ENCODE measurements around the gene GPC5.

GPC5 gene

DNA sequence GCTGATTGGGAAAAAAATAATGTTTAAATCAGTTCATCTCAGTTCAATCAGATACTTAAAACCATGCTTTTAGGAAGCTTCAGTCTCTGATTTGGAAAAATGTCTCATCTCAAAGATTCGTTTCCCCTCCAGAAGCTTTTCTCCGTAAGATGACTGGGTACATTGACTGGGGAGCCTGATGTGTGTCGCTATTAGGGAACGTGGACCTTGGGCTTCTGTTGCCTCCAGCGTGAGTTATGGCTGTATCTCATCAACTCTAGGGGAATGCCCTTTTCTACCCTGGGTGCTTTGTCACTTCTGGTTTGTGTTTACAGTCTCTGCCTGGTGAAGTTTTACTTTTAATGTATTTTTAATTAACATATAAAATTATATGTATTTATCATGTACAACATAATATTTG is 1192.7 kb downstream of the GPC5 start:
- intact Hi-C loops (cut with DNase I; ENCODE audit: low total_unique reads), result no loop called here

DNA sequence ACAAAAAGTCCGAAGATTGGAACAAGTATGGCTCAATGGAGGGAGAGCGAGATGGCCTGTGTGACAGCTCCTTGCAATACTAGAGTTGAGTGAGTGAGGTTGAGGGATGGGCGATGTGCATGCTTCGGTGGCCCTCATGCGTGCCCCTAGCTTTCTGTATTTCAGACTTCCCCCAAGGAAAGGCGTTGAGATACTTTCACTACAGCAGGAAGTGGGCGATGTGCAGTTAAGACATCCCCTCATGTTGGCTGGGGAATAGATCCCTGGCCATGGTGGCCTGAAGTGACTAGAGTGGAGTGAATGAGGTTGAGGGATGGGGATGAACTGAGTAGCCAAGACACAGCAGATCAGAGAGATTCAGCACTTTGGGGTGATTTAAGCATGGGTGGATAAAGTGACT is 1194.3 kb downstream of the GPC5 start:
- intact Hi-C loops (cut with DNase I; ENCODE audit: low total_unique reads), result no loop called here
- H3K36me3 ChIP-seq, result no peaks in the 10 kb centered on the region
- H3K27ac ChIP-seq, result no peak overlapping the region
- no peaks in the 10 kb centered on the region for H3K4me1 ChIP-seq
- H3K9me3 ChIP-seq, result no peaks in the 10 kb centered on the region
- TF ChIP-seq, protein P1, sequence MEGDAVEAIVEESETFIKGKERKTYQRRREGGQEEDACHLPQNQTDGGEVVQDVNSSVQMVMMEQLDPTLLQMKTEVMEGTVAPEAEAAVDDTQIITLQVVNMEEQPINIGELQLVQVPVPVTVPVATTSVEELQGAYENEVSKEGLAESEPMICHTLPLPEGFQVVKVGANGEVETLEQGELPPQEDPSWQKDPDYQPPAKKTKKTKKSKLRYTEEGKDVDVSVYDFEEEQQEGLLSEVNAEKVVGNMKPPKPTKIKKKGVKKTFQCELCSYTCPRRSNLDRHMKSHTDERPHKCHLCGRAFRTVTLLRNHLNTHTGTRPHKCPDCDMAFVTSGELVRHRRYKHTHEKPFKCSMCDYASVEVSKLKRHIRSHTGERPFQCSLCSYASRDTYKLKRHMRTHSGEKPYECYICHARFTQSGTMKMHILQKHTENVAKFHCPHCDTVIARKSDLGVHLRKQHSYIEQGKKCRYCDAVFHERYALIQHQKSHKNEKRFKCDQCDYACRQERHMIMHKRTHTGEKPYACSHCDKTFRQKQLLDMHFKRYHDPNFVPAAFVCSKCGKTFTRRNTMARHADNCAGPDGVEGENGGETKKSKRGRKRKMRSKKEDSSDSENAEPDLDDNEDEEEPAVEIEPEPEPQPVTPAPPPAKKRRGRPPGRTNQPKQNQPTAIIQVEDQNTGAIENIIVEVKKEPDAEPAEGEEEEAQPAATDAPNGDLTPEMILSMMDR (IDR thresholded peaks at IDR 0.05), result no peak
- no peaks in the 10 kb centered on the region for H3K27me3 ChIP-seq
- DNase-seq, result no peak
- no peak overlapping the region for H3K4me3 ChIP-seq

More for the DNA sequence above, 1192.7 kb downstream of the GPC5 start:
- DNase-seq, result no peak
- H3K36me3 ChIP-seq, result no peaks in the 10 kb centered on the region
- no peaks in the 10 kb centered on the region for H3K27me3 ChIP-seq
- no peak overlapping the region for H3K27ac ChIP-seq
- H3K4me1 ChIP-seq, result no peaks in the 10 kb centered on the region
- TF ChIP-seq, protein P1 (IDR thresholded peaks at IDR 0.05), result no peak
- H3K9me3 ChIP-seq, result no peaks in the 10 kb centered on the region
- no peak overlapping the region for H3K4me3 ChIP-seq

DNA sequence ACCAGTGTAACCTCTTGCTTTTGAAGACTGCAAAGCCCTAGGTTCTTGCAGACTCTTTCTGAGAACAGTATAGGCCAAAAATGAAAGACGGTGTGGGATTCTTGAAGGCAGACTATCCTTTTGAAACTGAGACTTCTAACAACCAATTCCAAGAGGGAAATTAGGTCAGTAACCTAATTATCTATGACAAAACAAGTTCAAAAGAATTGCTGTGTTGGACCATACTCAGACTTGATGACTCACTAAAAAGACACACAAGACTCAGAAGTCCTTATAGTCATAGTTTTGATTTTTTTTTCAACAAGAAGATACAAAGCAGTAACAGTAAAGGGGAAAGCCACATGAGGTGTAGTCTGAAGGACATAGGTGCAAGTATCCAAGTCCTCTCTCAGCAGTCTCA is 1204.1 kb downstream of the GPC5 start:
- Histone ChIP-seq H3K36me3 (no peaks in the 10 kb centered on the region), H3K27me3 (no peaks in the 10 kb centered on the region), H3K9me3 (no peaks in the 10 kb centered on the region), H3K27ac (no peak overlapping the region), H3K4me1 (no peaks in the 10 kb centered on the region), H3K4me3 (no peak overlapping the region)
- intact Hi-C loops (cut with DNase I; ENCODE audit: low total_unique reads), result no loop called here
- TF ChIP-seq, protein P1 (IDR thresholded peaks at IDR 0.05), result no peak
- DNase-seq, result no peak

DNA sequence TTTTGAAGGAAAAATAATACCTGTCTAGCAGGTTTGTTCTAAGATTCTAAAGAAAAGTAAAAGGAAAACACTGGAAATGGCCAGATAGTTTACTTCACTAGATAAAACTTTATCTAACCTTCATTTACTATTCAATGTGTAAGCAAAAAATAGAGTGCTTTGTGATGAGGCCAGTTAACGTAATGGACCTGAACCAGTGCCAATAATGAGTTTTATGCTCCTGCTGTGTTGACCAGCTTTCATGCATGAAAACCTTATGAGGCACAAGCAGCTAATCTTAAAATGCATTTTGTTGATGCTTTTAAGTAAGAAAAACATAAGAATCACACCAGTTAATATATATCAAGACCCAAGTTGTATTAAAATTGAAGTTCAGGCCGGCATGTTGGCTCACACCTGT is 1211.0 kb downstream of the GPC5 start:
- TF ChIP-seq, protein P1 (IDR thresholded peaks at IDR 0.05), result no peak
- Histone ChIP-seq H3K4me1 (peaks cover 0 to 8% (median 0%) of the 10 kb centered on the region in 4 donors), H3K36me3 (no peaks in the 10 kb centered on the region), H3K27me3 (no peaks in the 10 kb centered on the region), H3K27ac (no peak overlapping the region), H3K4me3 (no peak overlapping the region), H3K9me3 (no peaks in the 10 kb centered on the region)
- intact Hi-C loops (cut with DNase I; ENCODE audit: low total_unique reads), result no loop called here
- DNase-seq, result no peak

DNA sequence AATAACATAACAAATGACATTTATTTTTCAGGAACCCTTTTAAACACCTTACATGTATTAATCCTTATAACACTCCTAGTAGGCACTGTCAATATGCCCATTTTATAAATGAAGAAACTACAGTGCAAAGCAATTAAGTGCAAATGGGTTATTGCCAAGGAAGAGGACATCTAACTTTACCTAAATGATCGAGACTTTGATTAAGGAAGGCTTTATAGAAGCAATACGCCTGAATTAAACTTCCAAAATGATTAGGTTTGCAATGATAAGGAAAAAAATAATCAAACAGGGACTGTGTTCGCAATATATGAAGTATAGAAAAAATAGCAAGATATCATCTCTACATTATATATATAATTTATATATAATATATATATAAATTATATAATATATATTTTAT is 1214.5 kb downstream of the GPC5 start:
- TF ChIP-seq, protein P1 (IDR thresholded peaks at IDR 0.05), result no peak
- no peak for DNase-seq
- Histone ChIP-seq H3K36me3 (no peaks in the 10 kb centered on the region), H3K4me1 (peaks cover 0 to 8% (median 0%) of the 10 kb centered on the region in 4 donors), H3K27ac (no peak overlapping the region), H3K9me3 (no peaks in the 10 kb centered on the region), H3K4me3 (no peak overlapping the region), H3K27me3 (no peaks in the 10 kb centered on the region)
- intact Hi-C loops (cut with DNase I; ENCODE audit: low total_unique reads), result no loop called here

DNA sequence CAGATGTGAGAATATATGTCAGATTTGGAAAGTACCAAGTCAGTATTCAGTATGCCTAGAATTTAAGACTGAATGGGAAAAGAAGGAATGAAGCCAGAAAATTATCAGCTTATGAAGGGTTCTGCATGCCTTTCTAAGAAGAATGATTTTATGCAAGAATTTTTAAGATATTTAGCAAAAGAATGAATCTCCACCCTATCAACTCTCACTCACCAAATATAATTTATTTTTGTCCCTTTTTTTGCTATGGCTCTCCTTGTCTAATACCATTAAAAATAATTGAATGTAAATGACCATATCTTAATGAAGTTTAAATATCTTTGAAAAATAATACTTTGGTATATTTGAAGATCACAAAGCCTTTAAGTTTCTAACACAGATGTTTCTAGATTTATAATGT is 1215.5 kb downstream of the GPC5 start:
- no peak for DNase-seq
- Histone ChIP-seq H3K9me3 (no peaks in the 10 kb centered on the region), H3K4me1 (peaks cover 0 to 8% (median 0%) of the 10 kb centered on the region in 4 donors), H3K4me3 (no peak overlapping the region), H3K27ac (no peak overlapping the region), H3K36me3 (no peaks in the 10 kb centered on the region), H3K27me3 (no peaks in the 10 kb centered on the region)
- TF ChIP-seq, protein P1 (IDR thresholded peaks at IDR 0.05), result no peak
- intact Hi-C loops (cut with DNase I; ENCODE audit: low total_unique reads), result no loop called here

Data from tibial artery (tissue), 4 donors.